ENCODE measurements around the gene TXNDC2.

DNA sequence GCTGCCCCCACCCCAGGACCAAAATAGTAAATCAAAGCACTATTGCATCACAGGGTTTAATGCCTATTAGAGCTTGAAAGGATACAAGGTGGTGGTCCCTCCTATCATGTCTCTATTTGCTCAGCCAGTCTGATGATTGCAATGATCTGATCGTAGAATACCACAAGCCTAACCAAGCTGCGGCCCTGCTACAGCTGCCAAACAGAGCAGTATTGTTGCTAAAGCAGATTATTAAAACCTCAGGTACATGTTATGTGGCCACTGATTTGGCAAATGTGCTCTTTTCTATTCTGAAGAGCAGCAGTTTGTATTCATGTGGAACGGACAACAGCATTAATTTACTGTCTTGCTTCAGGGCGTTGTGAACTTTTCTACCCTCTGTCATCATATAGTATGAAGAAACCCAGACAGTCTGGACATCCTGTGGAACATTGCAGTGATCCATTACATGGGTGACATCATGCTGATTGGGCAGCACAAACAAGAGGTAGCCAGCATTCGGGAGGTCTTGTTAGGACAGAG lies 19.7 kb downstream of the TXNDC2 start:
- TF ChIP-seq, protein P1, sequence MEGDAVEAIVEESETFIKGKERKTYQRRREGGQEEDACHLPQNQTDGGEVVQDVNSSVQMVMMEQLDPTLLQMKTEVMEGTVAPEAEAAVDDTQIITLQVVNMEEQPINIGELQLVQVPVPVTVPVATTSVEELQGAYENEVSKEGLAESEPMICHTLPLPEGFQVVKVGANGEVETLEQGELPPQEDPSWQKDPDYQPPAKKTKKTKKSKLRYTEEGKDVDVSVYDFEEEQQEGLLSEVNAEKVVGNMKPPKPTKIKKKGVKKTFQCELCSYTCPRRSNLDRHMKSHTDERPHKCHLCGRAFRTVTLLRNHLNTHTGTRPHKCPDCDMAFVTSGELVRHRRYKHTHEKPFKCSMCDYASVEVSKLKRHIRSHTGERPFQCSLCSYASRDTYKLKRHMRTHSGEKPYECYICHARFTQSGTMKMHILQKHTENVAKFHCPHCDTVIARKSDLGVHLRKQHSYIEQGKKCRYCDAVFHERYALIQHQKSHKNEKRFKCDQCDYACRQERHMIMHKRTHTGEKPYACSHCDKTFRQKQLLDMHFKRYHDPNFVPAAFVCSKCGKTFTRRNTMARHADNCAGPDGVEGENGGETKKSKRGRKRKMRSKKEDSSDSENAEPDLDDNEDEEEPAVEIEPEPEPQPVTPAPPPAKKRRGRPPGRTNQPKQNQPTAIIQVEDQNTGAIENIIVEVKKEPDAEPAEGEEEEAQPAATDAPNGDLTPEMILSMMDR (IDR thresholded peaks at IDR 0.05 in 4 of 5, conservative IDR thresholded peaks at IDR 0.05 in 1 of 5) = no peak
- TF ChIP-seq POLR2A (IDR thresholded peaks at IDR 0.05) = no peak
